ELF-1 (cell line): ENCODE measurements around the gene TBC1D8.
"Not testable (repeated sequence)": the region's sequence is repeated elsewhere in the genome, so short reads cannot be mapped to it uniquely, and the experiment has no call there.

Experiments used
- DNase-seq: peaks from one replicate; pipeline ENCODE4 v3.0.0-alpha.2; 2016; ENCODE audit warnings: low read depth, low spot score

TBC1D8 gene

DNA sequence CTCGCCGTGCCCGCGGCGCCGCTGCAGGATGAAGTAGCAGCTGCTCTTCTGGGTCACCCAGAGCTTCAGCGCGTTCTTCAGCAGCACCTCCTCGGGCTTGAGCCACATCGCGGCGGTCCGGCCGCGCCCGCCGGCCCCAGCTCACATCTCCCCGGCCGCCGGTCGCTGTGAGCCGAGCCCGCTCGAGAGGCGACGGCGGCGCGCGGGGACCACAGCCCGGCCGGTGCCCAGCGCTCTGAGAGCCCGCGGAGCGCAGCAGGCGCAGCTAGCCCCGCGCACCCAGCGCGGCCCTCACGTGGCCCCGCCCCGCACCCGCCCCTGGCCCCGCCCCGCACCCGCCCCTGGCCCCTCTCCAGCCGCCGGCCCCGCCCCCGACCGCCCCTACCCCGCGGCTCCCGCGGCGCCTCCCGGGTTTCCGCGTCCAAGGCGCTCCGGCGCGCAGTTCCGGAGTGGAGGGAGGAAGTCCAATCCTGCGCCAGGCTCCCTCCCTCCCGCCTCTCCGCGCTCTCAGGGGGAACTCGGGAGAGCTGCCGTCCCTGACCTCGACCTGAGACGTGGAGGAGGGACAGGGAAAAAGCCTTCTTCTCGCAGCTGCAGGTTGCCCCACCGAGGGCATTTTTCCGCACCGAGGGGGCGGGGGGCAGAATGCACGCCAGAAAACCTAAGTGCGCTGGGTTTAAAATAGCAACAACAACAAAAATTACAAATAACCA, at the start of gene TBC1D8:
TBC1D8 (minus strand) TSS at position 237 of the 713 bp plus-strand sequence; CDS start at position 108, 129 bp downstream.
- peak; percentile 76 for DNase-seq

DNA sequence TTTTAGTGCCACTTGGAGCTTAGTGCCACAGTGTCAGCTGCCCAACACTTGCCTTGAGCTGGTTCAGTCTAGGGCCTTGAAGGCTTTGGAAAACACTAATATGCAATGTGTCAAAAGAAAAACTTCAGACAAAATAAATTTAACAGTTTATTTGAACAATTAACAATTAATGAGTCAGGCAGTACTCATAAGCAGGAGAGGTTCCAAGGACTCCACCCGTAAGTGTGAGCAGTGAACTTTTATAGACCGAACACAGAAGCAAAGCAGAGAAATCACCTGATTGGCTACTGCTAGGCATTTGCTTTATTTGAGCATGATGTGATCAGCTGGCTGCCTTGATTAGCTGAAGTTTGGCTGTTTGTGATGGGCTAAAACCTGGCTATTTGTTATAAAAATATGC, 49.5 kb upstream of the TBC1D8 start:
- DNase-seq, result no peak

DNA sequence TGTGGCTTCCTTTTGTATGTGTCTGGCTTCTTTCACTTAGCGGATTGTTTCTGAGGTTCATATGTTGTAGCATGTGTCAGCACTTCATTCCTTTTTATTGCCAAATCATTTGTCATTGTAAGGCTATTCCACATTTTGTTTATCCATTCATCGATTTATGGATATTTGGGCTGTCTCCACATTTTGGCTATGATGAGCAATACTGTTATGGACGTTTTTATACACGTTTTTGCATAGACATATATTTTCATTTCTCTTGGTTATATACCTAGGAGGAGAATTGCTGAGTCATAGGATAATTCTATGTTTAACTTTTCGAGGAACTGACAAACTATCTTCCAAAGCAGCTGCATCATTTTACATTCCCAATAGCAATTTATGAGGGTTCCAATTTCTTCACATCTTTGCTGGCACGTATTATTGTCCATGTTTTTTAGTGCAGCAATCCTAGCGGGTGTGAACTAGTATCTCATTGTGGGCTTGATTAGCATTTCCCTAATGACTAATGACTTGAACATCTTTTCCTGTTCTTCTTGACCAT, 48.1 kb upstream of the TBC1D8 start:
- DNase-seq, result no peak

GRCh38 chr2:101197814-101198213, 46.6 kb upstream of the TBC1D8 start:
- no peak for DNase-seq

DNA sequence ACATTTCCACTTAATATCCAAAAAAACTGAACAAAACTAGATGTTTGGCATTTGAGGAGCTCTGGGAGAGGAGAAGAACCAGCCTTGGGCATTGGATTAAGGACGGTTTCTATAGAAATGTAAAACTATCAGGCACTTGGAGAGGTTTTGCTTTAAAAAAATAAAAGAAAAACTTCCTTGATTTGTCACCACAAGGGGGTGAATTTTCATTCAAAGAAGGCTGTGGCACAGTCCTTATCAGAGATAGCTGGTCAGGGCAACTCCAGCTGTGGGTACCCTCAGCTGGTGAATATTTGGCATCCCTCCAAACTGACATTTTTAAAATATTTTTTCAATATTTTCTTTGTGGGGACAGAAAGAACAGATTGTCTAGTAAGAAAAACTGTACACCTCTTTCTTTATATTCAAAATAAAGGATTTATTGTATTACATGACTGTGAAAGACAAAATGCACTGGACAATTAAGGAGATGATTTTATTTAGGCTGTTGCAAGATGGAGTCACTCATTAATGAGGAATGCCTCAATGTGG, 46.1 kb upstream of the TBC1D8 start:
- no peak for DNase-seq

DNA sequence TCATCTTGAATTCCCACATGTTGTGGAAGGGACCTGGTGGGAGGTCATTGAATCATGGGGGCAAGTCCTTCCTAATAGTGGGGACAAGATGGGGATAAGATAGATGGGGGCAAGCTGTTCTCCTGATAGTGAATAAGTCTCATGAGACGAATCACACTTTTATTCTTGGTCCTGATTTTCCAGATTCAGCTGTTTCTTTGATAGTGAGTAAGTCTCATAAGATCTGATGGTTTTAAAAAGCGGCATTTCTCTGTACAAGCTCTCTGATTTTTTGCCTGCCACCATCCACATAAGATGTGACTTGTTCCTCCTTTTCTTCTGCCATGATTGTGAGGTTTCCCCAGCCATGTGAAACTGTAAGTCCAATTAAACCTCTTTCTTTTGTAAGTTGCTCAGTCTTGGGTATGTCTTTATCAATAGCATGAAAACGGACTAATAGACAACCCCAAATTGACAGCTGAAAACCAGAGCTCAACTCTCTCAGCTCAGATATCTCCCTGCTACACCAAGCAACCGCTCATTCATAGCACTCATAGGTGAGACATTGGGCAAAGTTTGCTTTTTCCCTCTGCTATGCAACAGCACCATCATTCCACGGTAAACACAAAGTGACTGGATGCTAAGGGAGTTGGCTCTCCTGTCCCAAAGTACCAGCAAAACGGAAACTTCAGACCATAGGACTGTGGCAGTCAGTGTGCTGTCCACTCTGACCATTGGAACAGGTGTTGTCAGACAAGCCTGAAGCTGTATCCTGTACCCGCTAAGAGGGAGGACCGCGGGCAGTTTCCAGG, 44.9 kb upstream of the TBC1D8 start:
- no peak for DNase-seq

DNA sequence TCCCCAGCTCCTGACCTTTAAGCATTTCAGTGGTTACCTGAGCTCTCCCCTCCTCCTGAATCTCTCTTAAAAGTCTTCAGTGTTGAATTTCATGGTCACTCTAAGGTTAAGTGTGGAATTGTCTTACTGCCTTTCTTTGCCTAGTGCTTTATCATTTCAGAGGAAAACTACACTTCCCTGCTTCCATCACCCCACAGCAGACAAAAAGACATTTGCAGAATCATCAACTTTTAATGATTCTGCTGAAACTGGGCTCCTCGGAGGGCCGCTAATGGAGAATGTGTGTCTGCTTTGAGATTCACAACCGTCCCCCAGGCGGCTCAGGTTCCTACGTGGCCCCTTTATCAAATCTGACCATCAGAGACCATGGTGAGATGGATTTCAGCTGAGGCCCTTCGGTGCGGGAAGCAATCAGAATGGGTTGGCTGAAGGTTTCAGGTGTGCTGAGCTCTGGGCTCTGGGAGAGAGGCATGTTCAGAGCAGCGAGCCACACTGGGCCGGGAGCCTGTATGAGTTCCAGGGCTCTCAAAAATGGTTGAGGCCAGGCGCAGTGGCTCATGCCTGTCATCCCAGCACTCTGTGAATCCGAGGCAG, 41.9 kb upstream of the TBC1D8 start:
- no peak for DNase-seq

DNA sequence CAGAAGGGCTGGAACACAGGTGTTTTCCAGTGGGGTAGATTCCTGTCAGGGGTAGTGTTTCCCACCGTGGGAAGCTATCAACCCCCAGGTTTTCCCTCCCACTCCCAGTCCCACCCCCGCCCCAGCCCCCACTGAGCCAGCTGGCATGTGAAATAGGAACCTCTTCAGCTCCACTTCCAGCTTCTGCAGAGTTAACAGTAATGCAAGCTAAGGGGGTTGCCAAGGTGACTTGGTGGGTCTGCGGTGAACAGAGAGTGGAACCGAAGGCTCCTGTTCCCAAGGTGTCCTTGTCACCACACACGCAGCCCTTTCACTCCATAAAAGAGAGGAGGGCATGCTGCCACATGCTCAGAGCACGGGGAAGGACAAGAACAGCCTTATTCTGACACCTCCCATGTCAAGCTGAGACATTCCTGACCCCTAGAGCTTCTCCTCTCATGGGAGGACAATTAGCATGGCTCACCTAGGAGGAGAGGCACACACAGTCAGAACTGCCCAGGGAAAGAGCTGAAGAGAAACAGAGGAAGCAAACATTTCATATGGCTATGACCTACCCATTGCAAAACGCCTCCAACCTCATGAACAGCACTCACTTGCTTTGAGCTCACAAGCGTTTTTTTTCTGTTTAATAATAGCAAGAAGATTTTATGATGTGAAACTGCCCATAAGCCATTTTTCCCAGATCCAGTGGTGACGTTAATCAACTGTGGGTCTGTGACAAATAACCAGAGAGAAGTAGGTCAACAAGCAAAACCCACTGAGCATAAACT, 39.8 kb upstream of the TBC1D8 start:
- no peak for DNase-seq

DNA sequence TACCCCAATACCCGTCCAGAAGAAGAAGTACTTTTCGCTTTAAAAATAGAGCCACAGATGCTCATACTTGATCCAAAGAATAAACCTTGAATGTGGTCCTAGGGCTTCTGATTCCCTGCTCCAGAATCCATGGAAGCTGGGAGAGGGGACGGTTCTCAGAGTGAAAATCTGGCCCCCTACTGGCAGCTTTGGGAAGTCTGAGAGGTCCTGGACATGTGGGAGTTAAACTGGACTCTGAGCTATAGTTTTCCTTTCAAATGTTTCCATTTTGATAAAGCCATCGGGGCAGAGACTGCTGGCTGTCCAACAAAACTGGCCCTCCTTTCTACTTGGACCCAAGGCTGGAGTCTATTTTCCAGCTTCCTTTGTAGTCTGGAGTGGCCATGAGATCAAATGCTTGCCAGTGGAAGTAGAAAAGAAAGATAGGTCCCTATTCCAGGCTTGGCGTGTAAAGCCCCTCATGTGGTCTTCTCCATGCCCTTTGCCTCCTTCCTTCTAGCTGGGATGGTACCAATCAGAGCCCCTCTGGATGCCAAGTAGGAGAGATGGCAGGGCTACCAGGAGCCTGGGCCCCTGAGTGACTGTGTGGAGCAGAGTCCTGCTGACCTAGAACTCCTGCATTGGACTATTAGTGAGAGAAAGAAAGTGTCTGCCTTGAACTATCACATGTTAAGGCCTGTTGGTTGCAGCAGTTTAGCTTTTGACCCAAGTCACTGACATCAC, 37.7 kb upstream of the TBC1D8 start:
- DNase-seq, result peak; percentile 52

GRCh38 chr2:101187131-101187530, 35.9 kb upstream of the TBC1D8 start:
- no peak for DNase-seq

DNA sequence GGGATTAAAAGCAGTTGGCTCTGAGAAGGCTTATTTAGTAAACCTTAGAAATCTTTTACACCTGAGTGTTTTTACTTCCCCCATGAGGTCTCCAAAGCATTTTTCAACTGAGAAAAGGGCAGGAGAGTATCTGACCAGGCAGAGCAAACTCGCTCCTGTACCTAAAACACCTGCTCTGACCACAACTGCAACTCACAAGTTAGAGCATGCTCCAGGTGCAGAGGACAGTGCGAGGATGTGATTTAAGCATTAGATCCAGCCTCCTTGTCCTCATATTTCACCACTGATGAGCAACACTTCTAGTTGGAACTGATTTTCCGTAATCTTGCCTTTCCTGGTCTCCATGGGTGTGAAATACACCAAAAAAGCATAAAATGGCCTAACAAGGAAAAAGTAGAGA, 34.5 kb upstream of the TBC1D8 start:
- DNase-seq, result no peak

GRCh38 chr2:101185085-101185484, 33.9 kb upstream of the TBC1D8 start:
- no peak for DNase-seq

DNA sequence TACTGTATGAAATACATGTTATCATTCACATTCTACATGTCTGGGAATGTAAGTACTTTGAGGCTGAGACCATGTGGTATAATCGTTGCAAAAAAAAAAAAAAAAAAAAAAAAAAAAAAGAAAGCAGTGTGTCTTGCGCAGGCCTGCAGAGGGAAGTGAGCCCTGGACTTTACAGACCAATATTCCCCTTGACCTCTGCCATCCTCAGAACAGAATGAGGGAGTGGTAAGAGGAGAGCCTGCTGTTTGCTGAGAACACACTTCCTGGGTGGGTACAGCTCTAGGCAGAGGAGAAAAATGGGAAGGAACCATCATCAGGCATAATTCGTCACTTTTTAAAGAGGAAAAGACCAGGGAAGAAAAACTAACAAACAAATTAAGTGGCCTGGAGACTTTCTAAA, 28.8 kb upstream of the TBC1D8 start:
- no peak for DNase-seq

DNA sequence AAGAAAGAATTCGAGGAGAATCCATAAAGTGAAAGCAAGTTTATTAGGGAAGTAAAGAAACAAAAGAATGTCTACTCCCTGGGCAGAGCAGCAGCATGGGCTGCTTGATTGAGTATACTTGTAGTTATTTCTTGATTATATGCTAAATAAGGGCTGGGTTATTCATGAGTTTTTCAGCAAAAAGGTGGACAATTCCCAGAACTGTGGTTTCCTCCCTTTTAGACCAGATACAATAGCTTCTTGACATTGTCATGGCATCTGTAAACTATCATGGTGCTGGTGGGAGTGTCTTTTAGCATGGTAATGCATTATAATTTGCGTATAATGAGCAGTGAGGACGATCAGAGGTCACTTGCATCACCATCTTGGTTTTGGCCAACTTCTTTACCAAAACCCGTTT, 25.6 kb upstream of the TBC1D8 start:
- no peak for DNase-seq

DNA sequence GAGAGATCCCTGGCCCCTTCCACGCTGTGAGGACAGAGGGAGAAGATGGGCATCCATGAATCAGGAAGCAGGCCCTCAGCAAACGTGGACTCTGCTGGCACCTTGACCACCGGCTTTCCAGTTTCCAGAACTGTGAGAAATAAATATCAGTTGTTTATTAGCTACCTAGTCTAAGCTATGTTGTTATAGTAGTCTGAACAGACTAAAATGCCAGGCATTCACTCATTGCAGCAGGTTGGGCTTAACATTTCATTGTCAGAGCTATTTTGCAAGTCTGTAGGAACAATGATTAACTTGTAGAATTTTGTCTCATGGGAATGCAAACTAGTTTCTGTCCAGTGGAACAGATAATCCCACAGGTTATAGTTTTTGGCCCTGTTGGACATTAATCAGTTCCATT, 24.8 kb upstream of the TBC1D8 start:
- no peak for DNase-seq

DNA sequence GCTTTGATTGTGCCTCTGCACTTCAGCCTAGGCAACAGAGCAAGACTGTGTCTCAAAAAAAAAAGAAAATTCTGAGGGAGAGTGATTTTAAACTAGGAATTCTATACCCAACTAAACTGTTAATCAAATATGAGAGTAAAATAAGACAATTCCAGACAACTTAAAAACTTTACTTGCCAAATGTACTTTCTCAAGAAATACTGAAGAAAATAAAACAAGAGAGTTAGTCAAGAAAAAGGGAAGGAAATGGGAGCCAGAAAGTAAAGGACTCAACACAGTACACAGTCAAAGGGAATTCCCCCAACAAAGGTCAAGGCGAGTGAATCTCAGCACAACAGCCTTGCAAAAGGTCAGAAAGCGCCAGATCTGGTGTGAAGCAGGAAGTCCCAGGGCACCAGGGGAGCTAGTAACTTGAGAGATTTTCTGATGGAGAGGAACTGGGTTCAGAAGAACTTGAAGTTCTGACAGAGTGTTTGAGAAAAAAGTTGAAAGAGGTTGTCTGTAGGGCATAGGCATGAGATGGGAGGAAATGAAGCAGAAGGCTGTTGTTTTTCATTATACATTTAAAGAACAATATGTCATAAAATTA, 22.6 kb upstream of the TBC1D8 start:
- no peak for DNase-seq

GRCh38 chr2:101169822-101170221, 18.6 kb upstream of the TBC1D8 start:
- DNase-seq, result not testable (repeated sequence)

GRCh38 chr2:101168706-101169105, 17.5 kb upstream of the TBC1D8 start:
- no peak for DNase-seq

DNA sequence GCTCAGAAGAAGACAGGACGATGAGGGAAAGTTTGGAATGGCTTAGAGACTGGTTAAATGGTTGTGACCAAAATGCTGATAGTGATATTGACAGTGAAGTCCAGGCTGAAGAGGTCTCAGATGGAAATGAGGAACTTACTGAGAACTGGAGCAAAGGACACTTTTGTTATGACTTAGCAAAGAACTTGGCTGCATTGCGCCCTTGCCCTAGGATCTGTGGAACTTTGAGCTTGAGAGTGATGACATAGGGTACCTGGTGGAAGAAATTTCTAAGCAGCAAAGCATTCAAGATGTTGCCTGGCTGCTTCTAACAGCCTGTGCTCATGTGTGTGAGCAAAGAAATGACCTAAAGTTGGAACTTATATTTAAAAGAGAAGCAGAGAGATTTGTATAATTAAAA, 16.4 kb upstream of the TBC1D8 start:
- DNase-seq, result not testable (repeated sequence)

DNA sequence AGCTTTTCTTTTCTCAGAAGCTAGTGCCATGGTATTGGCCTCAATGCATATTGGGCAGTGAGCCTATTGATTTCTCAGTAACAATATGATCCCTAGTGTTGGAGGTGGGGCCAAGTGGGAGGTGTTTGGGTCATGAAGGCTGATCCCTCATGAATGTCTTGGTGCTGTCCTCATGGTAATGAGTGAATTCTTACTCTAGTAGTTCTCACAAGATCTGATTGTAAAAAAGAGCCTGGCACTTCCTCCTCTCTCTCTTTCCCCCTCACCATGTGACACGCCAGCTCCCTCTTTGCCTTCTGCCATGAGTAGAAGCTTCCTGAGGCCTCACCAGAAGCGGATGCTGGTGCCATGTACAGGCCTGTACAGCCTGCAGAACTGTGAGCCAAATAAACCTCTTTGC, 12.8 kb upstream of the TBC1D8 start:
- no peak for DNase-seq
